ENCODE measurements around the gene DOC2A.

Gene DOC2A

DNA sequence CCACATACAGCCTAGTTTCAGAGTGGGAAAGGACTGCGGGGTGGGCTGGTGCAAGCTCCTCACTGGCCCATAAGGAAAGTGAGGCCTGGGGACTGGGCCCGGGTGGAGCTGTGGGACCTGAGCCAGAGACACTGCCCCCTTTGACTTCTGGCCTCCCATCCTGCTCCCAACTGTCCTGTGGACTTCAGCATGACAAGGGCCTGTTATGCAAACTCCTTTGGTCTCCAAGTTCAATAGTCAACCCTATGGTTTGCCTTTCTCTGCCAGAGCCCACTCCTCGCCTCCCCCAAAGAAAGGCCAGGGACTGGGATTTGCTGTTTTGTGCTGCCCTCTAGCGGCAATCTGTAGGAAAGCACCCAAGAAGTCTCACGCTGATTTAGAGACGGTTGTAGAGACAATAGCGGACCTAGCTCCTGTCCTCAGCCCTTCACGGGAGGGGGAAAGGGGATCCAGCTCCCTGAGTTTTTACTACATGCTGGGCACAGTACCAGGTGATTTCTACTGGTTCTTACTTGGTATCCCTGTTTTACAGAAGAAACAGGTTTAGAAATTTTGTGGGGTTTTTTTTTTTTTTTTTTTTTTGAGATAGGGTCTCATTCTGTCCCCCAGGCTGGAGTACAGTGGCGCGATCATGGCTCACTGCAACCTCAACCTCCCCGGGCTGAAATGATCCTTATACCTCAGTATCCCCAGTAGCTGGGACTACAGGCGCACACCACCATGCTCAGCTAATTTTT is 21.4 kb upstream of the DOC2A start:
- Mint-ChIP-seq H3K4me1 (ENCODE audit: low read depth) (peaks cover 7% of the 10 kb centered on the region), H3K27ac (no peak overlapping the region), H3K9me3 (no peaks in the 10 kb centered on the region), H3K27me3 (ENCODE audit: low read depth) (peaks cover 49% of the 10 kb centered on the region), H3K36me3 (ENCODE audit: low read depth) (peaks cover 1% of the 10 kb centered on the region), H3K4me3 (peak overlapping the region; percentile 24)
- peak; percentile 54 for DNase-seq (ENCODE audit: low spot score)

DNA sequence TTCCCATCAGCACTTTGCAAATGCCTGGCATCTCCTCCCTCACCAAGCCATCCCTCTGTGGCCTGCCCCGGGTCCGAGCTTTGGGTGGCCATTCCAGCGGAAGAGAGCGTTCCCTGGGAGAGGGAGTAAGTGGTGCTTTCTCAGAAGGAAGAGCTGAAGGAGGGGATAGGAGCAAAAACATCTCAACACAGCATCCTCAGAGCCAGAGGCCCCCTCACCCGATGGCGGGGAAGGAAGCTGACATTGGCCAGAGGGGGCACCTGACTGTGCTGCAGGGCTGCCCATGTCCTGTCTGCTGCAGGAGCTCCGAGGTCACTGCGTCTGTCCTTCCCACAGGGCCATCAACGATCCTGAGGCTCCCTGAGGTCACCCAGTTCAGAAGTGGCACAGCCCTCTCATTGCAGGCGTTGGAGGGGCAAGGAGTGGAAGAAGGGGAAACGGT is 20.7 kb upstream of the DOC2A start:
- H3K27me3 Mint-ChIP-seq (ENCODE audit: low read depth): peaks cover 56% of the 10 kb centered on the region
- H3K36me3 Mint-ChIP-seq (ENCODE audit: low read depth): peaks cover 1% of the 10 kb centered on the region
- no peaks in the 10 kb centered on the region for H3K9me3 Mint-ChIP-seq
- peaks cover 7% of the 10 kb centered on the region for H3K4me1 Mint-ChIP-seq (ENCODE audit: low read depth)
- no peak overlapping the region for H3K27ac Mint-ChIP-seq
- no peak for DNase-seq (ENCODE audit: low spot score)
- no peak overlapping the region for H3K4me3 Mint-ChIP-seq

DNA sequence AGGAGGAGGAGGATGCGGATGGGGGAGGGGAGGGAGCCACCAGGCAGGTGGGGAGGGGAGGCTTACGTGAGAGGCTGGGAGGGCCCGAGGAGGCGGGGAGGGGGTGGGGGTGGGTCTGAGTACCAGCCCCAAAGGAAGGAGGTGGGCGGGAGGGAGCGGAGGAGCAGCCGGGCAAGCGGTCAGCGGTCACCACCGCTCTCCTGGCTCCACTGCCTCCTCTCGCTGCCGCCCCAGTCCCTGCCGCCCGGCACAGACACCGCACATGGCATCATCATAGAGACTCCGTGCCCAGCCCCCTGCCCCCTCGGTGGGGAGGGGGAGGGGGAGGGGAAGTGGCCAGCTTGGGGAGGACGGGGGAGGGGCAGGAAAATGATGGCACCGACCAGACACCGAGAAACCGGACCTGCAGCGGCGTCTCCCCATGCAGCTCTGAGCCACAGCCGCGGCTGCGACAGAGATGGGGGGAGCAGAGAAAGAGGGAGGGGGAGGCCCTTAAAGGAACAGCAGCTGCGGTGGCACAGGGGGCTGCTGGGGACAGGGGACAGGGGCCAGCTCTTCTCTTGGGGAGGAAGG is 20.1 kb upstream of the DOC2A start, which contains the start of gene TLCD3B:
TSS of gene TLCD3B (minus strand) at position 431 of the 573 bp plus-strand sequence. CDS start 744 bp downstream, outside the sequence.
- no peak for DNase-seq (ENCODE audit: low spot score)
- H3K36me3 Mint-ChIP-seq (ENCODE audit: low read depth): peaks cover 1% of the 10 kb centered on the region
- H3K4me1 Mint-ChIP-seq (ENCODE audit: low read depth): peaks cover 7% of the 10 kb centered on the region
- no peaks in the 10 kb centered on the region for H3K9me3 Mint-ChIP-seq
- H3K27me3 Mint-ChIP-seq (ENCODE audit: low read depth): peaks cover 53% of the 10 kb centered on the region
- peak within 1 kb of the TSS; percentile 24 for H3K4me3 Mint-ChIP-seq
- H3K27ac Mint-ChIP-seq: no peak within 1 kb of the TSS

DNA sequence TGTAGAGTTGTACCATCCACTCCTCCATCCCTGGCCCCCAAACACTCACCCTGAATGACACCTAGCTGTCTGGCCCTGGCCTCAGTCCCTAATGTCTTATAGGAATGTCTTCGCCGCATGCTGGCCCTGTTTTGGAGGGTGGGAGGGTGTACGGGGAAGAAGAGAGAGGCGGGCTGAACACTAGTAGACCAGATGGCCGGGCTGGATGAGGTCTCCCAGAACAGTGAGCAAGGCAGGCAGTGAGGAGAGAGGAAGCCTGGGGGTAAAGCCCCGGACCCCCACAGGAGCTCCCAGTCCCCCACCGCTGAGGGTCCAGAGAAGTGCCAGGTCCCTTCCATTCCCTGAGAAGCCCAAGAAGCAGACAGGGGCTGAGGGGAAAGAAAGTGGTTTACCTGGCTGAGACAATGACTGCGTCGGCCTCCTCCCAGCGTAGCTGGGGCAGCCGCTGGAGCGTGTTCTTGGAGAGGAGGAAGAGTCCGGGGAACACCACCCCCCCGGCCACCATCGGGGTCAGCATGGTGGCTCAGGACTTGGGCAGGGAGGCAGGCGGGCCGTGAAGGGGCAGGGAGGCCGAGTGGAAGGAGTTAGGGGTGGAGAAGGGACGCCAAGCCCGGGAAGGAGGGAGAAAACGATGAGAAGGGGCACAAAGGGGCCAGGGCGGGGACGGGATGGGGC is 19.3 kb upstream of the DOC2A start:
- no peak for DNase-seq (ENCODE audit: low spot score)
- no peak overlapping the region for H3K27ac Mint-ChIP-seq
- H3K27me3 Mint-ChIP-seq (ENCODE audit: low read depth): peaks cover 53% of the 10 kb centered on the region
- no peak overlapping the region for H3K4me3 Mint-ChIP-seq
- peaks cover 1% of the 10 kb centered on the region for H3K36me3 Mint-ChIP-seq (ENCODE audit: low read depth)
- peaks cover 5% of the 10 kb centered on the region for H3K4me1 Mint-ChIP-seq (ENCODE audit: low read depth)
- H3K9me3 Mint-ChIP-seq: no peaks in the 10 kb centered on the region

DNA sequence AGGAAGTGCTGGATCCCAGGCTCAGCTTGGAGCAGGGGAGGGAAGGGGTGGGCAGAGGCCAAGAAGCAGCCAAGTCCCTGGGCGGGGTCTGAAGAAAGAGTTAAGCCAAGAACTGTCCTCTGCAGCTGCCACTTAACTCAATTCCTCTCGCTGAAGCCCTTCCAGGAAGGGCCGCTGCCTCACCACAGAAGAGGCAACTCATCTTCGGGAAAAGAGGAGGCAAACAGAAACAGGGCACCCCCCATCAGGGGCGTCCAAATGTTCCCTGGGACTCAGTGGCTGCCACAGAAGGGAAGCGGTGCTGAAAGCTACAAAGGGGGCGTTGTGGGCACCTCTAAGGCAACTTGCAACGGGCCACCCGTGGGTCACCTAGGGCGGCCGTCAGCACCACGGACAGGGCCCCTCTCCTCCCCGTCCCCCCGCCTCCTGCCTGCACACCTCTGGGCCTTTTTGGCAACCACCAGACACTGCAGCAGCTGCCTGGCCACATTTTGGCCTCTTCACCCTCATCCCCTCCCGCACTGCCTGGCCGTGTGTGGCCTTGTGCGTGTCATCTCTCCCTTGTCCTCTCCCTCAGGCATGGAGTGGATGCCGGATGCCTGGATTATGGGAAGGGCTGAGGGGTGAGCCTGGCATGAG is 17.7 kb upstream of the DOC2A start:
- peak; percentile 19 for DNase-seq (ENCODE audit: low spot score)
- Mint-ChIP-seq H3K4me1 (ENCODE audit: low read depth) (peaks cover 4% of the 10 kb centered on the region), H3K9me3 (no peaks in the 10 kb centered on the region), H3K27me3 (ENCODE audit: low read depth) (peaks cover 52% of the 10 kb centered on the region), H3K27ac (no peak overlapping the region), H3K36me3 (ENCODE audit: low read depth) (peaks cover 1% of the 10 kb centered on the region), H3K4me3 (no peak overlapping the region)

DNA sequence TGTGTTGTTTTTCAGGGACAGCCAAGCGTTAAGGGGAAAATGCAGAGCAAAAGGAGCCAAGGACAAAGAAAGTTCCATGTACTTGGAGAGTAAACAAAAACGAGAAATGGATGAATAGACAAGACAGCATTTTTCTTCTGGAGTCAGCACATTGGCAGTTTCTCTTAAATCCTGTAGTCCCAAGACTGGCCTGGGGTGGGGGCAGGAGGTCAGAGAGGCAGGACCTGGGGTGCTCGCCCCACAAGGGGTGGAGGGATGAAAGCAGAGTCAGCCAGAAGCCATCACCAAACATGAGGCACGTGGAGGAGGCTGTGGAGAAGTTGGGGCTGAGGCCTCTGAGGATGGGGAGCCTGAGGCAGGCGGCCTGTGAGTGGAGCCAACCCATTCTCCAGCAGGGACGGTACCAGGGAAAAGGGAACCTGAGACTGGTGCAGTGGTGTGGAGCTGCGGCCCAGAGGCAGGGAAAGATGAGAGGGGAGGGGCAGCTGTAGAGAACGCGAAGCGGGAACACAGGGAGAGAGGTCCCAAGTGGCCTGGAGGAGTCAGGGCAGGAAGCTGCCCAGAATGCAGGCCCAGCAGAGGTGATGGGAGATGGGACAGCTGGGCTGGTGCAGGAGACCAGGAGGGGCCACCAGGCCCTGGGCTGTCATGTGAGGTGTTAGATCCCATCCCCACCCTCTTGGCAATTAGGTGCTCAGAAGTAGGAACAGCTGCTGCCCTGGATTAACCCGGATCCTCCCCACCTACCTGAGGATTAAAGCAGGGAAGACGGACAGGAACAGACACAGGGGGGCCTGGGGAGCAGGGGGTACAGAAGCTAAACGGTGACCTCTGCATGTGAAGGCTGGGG is 17.0 kb upstream of the DOC2A start:
- Mint-ChIP-seq H3K36me3 (ENCODE audit: low read depth) (peaks cover 1% of the 10 kb centered on the region), H3K27me3 (ENCODE audit: low read depth) (peaks cover 52% of the 10 kb centered on the region), H3K4me3 (no peak overlapping the region), H3K4me1 (ENCODE audit: low read depth) (peaks cover 4% of the 10 kb centered on the region), H3K9me3 (no peaks in the 10 kb centered on the region), H3K27ac (no peak overlapping the region)
- DNase-seq (ENCODE audit: low spot score): no peak

DNA sequence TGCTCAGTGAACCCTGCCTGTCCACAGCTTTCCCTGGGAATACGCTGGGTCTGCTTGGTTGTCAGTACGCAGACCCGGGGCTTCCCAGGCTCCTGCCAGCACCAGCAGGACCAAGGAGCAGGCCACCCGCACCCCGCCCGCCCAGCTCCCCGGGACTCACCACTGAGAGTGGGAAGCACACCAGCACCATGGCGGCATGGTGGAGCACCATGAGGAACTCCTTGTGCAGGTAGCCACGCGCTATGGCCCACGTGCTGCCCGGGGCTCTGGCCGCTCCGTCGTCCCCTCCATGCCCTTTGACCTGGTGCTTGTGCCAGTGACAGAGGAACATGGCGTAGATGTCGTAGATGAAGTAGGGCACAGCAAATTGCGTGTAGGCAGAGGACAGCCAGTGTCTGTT is 15.6 kb upstream of the DOC2A start:
- no peaks in the 10 kb centered on the region for H3K9me3 Mint-ChIP-seq
- H3K27me3 Mint-ChIP-seq (ENCODE audit: low read depth): peaks cover 42% of the 10 kb centered on the region

DNA sequence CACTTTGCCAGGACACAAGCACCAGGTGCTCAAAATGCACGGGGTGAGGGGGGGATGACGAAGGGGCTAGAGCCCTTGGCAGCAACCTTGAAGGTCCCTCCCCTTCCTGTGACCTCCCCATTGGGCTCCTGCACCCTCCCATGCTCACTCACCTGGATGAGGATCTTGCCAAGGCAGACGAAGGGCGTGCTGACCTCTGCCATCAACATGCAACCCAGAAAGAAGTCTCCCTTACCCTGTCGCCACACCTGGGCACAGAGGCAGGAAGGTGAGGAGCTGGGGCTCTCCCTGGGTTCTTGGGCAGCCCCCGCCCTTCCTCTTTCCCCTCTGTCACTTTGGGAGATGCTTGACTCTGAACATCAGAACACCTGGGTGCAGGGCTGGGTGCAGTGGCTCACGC is 14.7 kb upstream of the DOC2A start:
- no peak for DNase-seq (ENCODE audit: low spot score)
- peaks cover 7% of the 10 kb centered on the region for H3K4me1 Mint-ChIP-seq (ENCODE audit: low read depth)
- no peak overlapping the region for H3K4me3 Mint-ChIP-seq
- H3K9me3 Mint-ChIP-seq: no peaks in the 10 kb centered on the region
- H3K27me3 Mint-ChIP-seq (ENCODE audit: low read depth): peaks cover 45% of the 10 kb centered on the region
- no peak overlapping the region for H3K27ac Mint-ChIP-seq
- H3K36me3 Mint-ChIP-seq (ENCODE audit: low read depth): no peaks in the 10 kb centered on the region

More for the DNA sequence above, 15.6 kb upstream of the DOC2A start:
- Mint-ChIP-seq H3K27ac (no peak overlapping the region), H3K36me3 (ENCODE audit: low read depth) (no peaks in the 10 kb centered on the region), H3K4me3 (no peak overlapping the region), H3K4me1 (ENCODE audit: low read depth) (no peaks in the 10 kb centered on the region)
- DNase-seq (ENCODE audit: low spot score): no peak

DNA sequence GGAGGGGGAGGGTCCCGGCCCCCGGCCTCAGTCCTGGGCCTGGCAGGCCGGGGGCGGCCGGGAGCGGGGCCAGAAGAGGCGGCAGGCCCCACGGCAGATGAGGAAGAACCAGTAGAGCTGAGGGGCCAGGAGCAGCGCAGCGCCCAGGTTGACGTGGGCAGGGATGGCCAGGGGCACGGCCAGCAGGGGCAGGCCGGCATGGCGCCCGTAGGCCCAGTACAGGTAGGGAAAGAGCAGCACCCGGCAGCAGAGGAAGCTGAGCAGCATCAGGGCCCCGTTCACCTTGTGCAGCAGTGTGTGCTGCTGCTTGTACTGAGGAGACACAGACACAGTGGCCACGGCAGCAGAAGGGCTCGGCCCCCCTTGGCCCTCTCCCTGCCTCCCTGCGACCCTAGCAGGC is 14.3 kb upstream of the DOC2A start:
- no peaks in the 10 kb centered on the region for H3K36me3 Mint-ChIP-seq (ENCODE audit: low read depth)
- no peak overlapping the region for H3K27ac Mint-ChIP-seq
- H3K9me3 Mint-ChIP-seq: no peaks in the 10 kb centered on the region
- H3K4me3 Mint-ChIP-seq: no peak overlapping the region
- peaks cover 7% of the 10 kb centered on the region for H3K4me1 Mint-ChIP-seq (ENCODE audit: low read depth)
- no peak for DNase-seq (ENCODE audit: low spot score)
- peaks cover 47% of the 10 kb centered on the region for H3K27me3 Mint-ChIP-seq (ENCODE audit: low read depth)

DNA sequence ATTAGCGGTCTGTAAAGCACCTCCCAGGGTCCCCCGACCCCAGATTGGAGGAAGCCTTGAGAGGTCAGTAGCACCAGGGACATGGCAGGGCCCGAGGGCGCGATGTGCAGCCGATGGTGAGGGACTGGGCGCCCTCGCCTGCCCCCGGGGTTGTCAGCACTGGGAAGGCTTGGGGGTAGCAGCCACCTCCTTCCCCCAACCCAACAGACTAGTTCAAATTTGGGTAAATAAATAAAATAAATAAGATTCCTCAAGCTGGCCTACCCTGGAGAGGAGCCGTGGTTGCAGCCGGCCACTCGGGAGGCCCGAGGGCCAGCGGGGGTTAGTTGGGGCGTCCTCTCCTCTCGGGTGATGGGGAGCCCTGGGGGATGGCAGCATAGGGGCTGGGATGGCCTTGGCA is 13.6 kb upstream of the DOC2A start:
- Mint-ChIP-seq H3K36me3 (ENCODE audit: low read depth) (no peaks in the 10 kb centered on the region), H3K27ac (no peak overlapping the region), H3K4me3 (no peak overlapping the region), H3K4me1 (ENCODE audit: low read depth) (peaks cover 7% of the 10 kb centered on the region), H3K27me3 (ENCODE audit: low read depth) (peaks cover 40% of the 10 kb centered on the region), H3K9me3 (no peaks in the 10 kb centered on the region)
- DNase-seq (ENCODE audit: low spot score): no peak

DNA sequence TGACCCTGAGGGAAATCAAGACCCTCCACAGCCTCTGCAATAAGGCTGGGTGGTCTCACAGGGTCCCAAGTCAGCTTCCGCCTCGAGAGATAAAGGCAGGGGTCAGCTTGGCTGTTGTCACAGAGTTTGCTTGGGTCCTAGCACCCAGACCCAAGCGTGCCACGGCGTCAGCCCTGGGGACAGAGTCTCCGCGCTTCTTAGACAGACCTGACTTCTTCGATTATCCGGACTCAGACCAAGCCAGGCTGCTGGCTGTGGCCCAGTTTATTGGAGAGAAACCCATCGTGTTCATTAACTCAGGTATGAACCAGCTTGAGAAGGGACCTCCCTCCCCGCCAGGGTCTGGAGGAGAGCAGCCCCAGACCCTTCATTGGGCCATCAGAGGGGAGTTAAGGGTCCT is 12.8 kb upstream of the DOC2A start:
- Mint-ChIP-seq H3K9me3 (no peaks in the 10 kb centered on the region), H3K27ac (no peak overlapping the region), H3K4me1 (ENCODE audit: low read depth) (peaks cover 7% of the 10 kb centered on the region), H3K27me3 (ENCODE audit: low read depth) (peaks cover 36% of the 10 kb centered on the region), H3K36me3 (ENCODE audit: low read depth) (no peaks in the 10 kb centered on the region), H3K4me3 (no peak overlapping the region)
- no peak for DNase-seq (ENCODE audit: low spot score)

DNA sequence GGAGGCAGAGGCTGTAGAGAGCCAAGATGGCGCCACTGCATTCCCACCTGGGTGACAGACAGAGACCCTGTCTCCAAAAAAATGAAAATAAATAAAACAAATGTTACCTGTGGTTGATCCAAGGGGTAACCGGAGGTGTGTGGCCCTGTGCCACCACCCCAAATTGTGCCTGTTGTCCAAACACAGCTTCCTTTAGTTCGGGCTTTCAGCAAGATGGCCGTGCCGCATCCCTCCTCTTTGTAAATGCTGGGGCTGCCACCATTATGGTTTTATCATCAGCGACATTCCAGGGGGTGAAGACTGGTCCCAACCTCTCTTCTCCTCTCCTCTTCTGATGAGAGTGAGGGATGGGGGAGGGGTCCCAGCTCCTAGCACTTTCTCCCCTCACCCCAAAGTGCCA is 12.1 kb upstream of the DOC2A start, which contains the start of gene C16orf92:
TSS of gene C16orf92 (plus strand) at position 312 of the 400 bp plus-strand sequence. CDS start 143 bp downstream, outside the sequence.
- no peak for DNase-seq (ENCODE audit: low spot score)
- Mint-ChIP-seq H3K27ac (no peak within 1 kb of the TSS), H3K4me1 (ENCODE audit: low read depth) (peaks cover 7% of the 10 kb centered on the region), H3K27me3 (ENCODE audit: low read depth) (peaks cover 31% of the 10 kb centered on the region), H3K9me3 (no peaks in the 10 kb centered on the region), H3K4me3 (no peak within 1 kb of the TSS), H3K36me3 (ENCODE audit: low read depth) (no peaks in the 10 kb centered on the region)

DNA sequence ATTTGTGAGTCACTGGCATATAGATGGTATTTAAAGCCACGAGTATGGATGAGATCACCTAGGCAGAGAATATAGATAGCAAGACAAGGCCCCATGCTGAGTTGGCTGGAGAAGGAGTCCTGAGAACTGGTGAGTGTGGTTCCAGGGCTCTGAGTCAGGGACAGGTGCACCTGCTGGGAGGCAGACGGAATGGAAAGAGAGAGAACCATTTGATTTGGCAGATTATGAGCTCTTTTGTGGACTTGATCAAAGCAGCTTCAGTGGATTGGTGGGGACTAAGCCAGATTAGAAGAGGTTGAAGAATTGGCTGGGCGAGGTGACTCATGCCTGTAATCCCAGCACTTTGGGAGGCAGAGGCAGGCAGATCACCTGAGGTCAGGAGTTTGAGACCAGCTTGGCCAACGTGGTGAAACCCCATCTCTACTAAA is 7.9 kb upstream of the DOC2A start:
- Mint-ChIP-seq H3K4me1 (ENCODE audit: low read depth) (peaks cover 7% of the 10 kb centered on the region), H3K4me3 (no peak overlapping the region), H3K27me3 (ENCODE audit: low read depth) (peaks cover 32% of the 10 kb centered on the region), H3K36me3 (ENCODE audit: low read depth) (no peaks in the 10 kb centered on the region), H3K9me3 (no peaks in the 10 kb centered on the region), H3K27ac (no peak overlapping the region)
- DNase-seq (ENCODE audit: low spot score): no peak
